HEK293 (cell line): ENCODE results near the gene CRY1.

Experiments used
- CTCF ChIA-PET: fragments of 350-600 bp; formaldehyde crosslinking; extraction: SDS; loops from one replicate; lab custom pipeline; 2021; ENCODE audit warnings: antibody characterized with exemption; lab: Yijun Ruan, JAX
- POLR2A ChIA-PET: fragments of 300-600 bp; formaldehyde crosslinking; extraction: SDS; loops from one replicate; lab custom pipeline; 2020; ENCODE audit warnings: antibody characterized with exemption, inconsistent platforms; lab: Yijun Ruan, JAX
- H3K27ac ChIP-seq: fragments of 200-500 bp; sonication (Bioruptor generic); 2 replicates; pipeline ENCODE4 v1.5.1; 2014; ENCODE audit warnings: low read depth, low read length, control low read depth, inconsistent platforms; ENCODE audit errors: extremely low read depth
- H3K36me3 ChIP-seq, 2 experiments: fragments of 200-500 bp in 1 of 2; sonication (Bioruptor generic) in 1 of 2; 1 replicate in 1 of 2; 2 replicates in 1 of 2; pipeline ENCODE4 v1.5.1; 2014 to 2017; ENCODE audit warnings: inconsistent platforms in 2 of 2, low read length in 2 of 2; ENCODE audit not compliant: control insufficient read depth in 2 of 2, insufficient read depth in 1 of 2
- H3K4me1 ChIP-seq: fragments of 200-500 bp; sonication (Bioruptor generic); 2 replicates; pipeline ENCODE4 v1.5.1; 2014; ENCODE audit warnings: mild to moderate bottlenecking, low read length, inconsistent platforms; ENCODE audit not compliant: control insufficient read depth, insufficient read depth
- H3K4me3 ChIP-seq: 2 replicates; pipeline ENCODE4 v1.5.1; 2011; ENCODE audit warnings: low read depth, mild to moderate bottlenecking, control low read depth, low read length, moderate library complexity
- H3K9me3 ChIP-seq: fragments of 200-500 bp; sonication (Bioruptor generic); 2 replicates; pipeline ENCODE4 v1.5.1; 2014; ENCODE audit warnings: low read depth, low read length, inconsistent platforms; ENCODE audit not compliant: control insufficient read depth, insufficient read depth
- GLIS1 ChIP-seq: fragments of 450-650 bp; formaldehyde crosslinking; IDR thresholded peaks from 2 replicates; pipeline ENCODE4 v1.5.1; 2016; ENCODE audit warnings: missing biosample characterization, missing genetic modification characterization
- KLF10 ChIP-seq: fragments of 450-650 bp; IDR thresholded peaks from 2 replicates; pipeline ENCODE4 v1.5.1; 2018; ENCODE audit warnings: missing biosample characterization, mild to moderate bottlenecking, missing genetic modification characterization
- KLF16 ChIP-seq: fragments of 450-650 bp; formaldehyde crosslinking; IDR thresholded peaks from 2 replicates; pipeline ENCODE4 v1.5.1; 2017; ENCODE audit warnings: missing biosample characterization, missing genetic modification characterization
- MZF1 ChIP-seq: fragments of 450-650 bp; formaldehyde crosslinking; IDR thresholded peaks from 2 replicates; pipeline ENCODE4 v1.5.1; 2017; ENCODE audit warnings: missing biosample characterization, missing genetic modification characterization, borderline replicate concordance
- ZBTB21 ChIP-seq: fragments of 450-650 bp; formaldehyde crosslinking; IDR thresholded peaks from 2 replicates; pipeline ENCODE4 v1.5.1; 2017; ENCODE audit warnings: missing biosample characterization, missing genetic modification characterization
- ZBTB7A ChIP-seq: fragments of 450-650 bp; formaldehyde crosslinking; IDR thresholded peaks from 2 replicates; pipeline ENCODE4 v1.5.1; 2016; ENCODE audit warnings: low read depth, missing biosample characterization, missing genetic modification characterization
- ZFP37 ChIP-seq: fragments of 450-650 bp; formaldehyde crosslinking; IDR thresholded peaks from 2 replicates; pipeline ENCODE4 v1.5.1; 2016; ENCODE audit warnings: missing biosample characterization, missing genetic modification characterization
- ZFP41 ChIP-seq: fragments of 450-650 bp; formaldehyde crosslinking; IDR thresholded peaks from 2 replicates; pipeline ENCODE4 v1.5.1; 2016; ENCODE audit warnings: missing biosample characterization, missing genetic modification characterization, borderline replicate concordance
- ZNF132 ChIP-seq: fragments of 450-650 bp; formaldehyde crosslinking; IDR thresholded peaks from 2 replicates; pipeline ENCODE4 v1.5.1; 2017; ENCODE audit warnings: missing biosample characterization, missing genetic modification characterization, borderline replicate concordance
- ZNF16 ChIP-seq: fragments of 450-650 bp; formaldehyde crosslinking; IDR thresholded peaks from 2 replicates; pipeline ENCODE4 v1.5.1; 2016; ENCODE audit warnings: low read depth, missing biosample characterization, missing genetic modification characterization
- ZNF184 ChIP-seq: fragments of 450-650 bp; IDR thresholded peaks from 2 replicates; pipeline ENCODE4 v1.5.1; 2018; ENCODE audit warnings: missing biosample characterization, mild to moderate bottlenecking, missing genetic modification characterization
- ZNF221 ChIP-seq: fragments of 450-650 bp; formaldehyde crosslinking; IDR thresholded peaks from 2 replicates; pipeline ENCODE4 v1.5.1; 2017; ENCODE audit warnings: missing biosample characterization, missing genetic modification characterization, borderline replicate concordance
- ZNF24 ChIP-seq: fragments of 450-650 bp; formaldehyde crosslinking; IDR thresholded peaks from 2 replicates; pipeline ENCODE4 v1.5.1; 2016; ENCODE audit warnings: missing biosample characterization, missing genetic modification characterization
- ZNF366 ChIP-seq: fragments of 450-650 bp; formaldehyde crosslinking; conservative IDR thresholded peaks from 2 replicates; pipeline ENCODE4 v1.5.1; 2016; ENCODE audit warnings: missing biosample characterization, missing genetic modification characterization
- ZNF416 ChIP-seq: fragments of 450-650 bp; formaldehyde crosslinking; IDR thresholded peaks from 2 replicates; pipeline ENCODE4 v1.5.1; 2016; ENCODE audit warnings: missing biosample characterization, missing genetic modification characterization
- ZNF558 ChIP-seq: fragments of 450-650 bp; formaldehyde crosslinking; IDR thresholded peaks from 2 replicates; pipeline ENCODE4 v1.5.1; 2016; ENCODE audit warnings: missing biosample characterization, missing genetic modification characterization
- ZNF585B ChIP-seq: fragments of 450-650 bp; formaldehyde crosslinking; IDR thresholded peaks from 2 replicates; pipeline ENCODE4 v1.5.1; 2016; ENCODE audit warnings: missing biosample characterization, missing genetic modification characterization
- ZNF658 ChIP-seq: fragments of 450-650 bp; formaldehyde crosslinking; IDR thresholded peaks from 2 replicates; pipeline ENCODE4; 2016; ENCODE audit warnings: missing biosample characterization, missing genetic modification characterization
- ZNF670 ChIP-seq: fragments of 450-650 bp; formaldehyde crosslinking; IDR thresholded peaks from 2 replicates; pipeline ENCODE4 v1.5.1; 2016; ENCODE audit warnings: missing biosample characterization, missing genetic modification characterization, low read depth
- ZNF792 ChIP-seq: fragments of 450-650 bp; formaldehyde crosslinking; IDR thresholded peaks from 2 replicates; pipeline ENCODE4 v1.5.1; 2016; ENCODE audit warnings: missing biosample characterization, missing genetic modification characterization
- ZNF830 ChIP-seq: fragments of 450-650 bp; IDR thresholded peaks from 2 replicates; pipeline ENCODE4 v1.5.0; 2018; ENCODE audit warnings: missing biosample characterization, missing genetic modification characterization, low read depth, mild to moderate bottlenecking, moderate library complexity
- TF ChIP-seq, protein P1 (sequence below): fragments of 450-650 bp; formaldehyde crosslinking; IDR thresholded peaks from 2 replicates; pipeline ENCODE4 v1.5.1; 2016; ENCODE audit warnings: missing biosample characterization, missing genetic modification characterization
- TF ChIP-seq, protein P2 (sequence below): fragments of 450-650 bp; formaldehyde crosslinking; IDR thresholded peaks from 2 replicates; pipeline ENCODE4 v1.5.1; 2016; ENCODE audit warnings: missing biosample characterization, missing genetic modification characterization
- TF ChIP-seq, protein P3 (sequence below): fragments of 450-650 bp; formaldehyde crosslinking; IDR thresholded peaks from 2 replicates; pipeline ENCODE4 v1.5.1; 2016; ENCODE audit warnings: missing biosample characterization, missing genetic modification characterization
- TF ChIP-seq, protein P4 (sequence below): fragments of 450-650 bp; formaldehyde crosslinking; IDR thresholded peaks from 2 replicates; pipeline ENCODE4 v1.5.1; 2016; ENCODE audit warnings: missing biosample characterization, missing genetic modification characterization
- TF ChIP-seq, protein P5 (sequence below): fragments of 450-650 bp; formaldehyde crosslinking; IDR thresholded peaks from 2 replicates; pipeline ENCODE4 v1.5.1; 2016; ENCODE audit warnings: missing biosample characterization, missing genetic modification characterization

The CRY1 gene

DNA sequence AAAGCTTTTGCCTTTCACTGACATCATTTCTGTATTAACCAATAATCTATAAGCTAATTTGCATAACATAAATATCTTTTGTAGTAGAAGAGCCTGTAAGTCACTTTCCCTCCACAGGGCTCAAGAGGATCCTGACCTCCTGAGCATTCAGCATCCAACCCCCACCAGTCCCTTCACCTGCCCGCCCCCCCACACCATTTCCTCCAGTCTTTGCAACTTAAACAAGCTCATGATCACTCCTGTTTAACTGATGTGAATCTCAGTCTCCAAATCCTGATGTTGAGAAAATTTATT, 12.0 kb upstream of the CRY1 start:
- ChIA-PET POLR2A (interaction anchor here (0.8 kb wide), 1 partner anchor 150 kb away, joined by 3 read pairs; the partner anchor contains the start of gene TMEM263), CTCF (interaction anchor here (0.5 to 3.0 kb wide), 22 partner anchors 7 to 748 kb away, joined by 3 to 42 read pairs (median 3); partner anchors contain the start of genes CRY1 and POLR3B)
- TF ChIP-seq ZNF132 (tag by site-specific recombination) (no peak), ZBTB21 (tag by site-specific recombination) (no peak), ZFP37 (tag by site-specific recombination) (no peak), ZNF792 (no peak), GLIS1 (tag by site-specific recombination) (no peak), ZBTB7A (tag by site-specific recombination) (no peak)

DNA sequence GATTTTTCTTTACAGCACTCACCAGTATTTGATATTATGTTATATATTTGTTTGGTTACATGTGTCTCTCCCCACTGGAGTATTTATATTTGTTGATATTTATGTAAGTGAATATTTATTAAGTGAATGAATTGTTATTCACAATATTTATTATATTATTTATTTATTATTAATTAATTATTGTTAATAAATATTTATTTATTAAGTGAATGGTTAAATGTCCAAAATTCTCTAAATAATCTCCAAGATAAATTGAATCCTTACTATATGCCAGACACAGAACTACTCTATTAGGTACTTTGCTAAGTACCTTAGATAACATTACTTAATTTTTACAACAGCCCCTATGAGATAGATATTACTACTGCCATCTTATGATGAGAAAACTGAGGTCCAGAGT, 10.2 kb upstream of the CRY1 start:
- TF ChIP-seq ZNF16: no peak
- TF ChIP-seq, protein P1, sequence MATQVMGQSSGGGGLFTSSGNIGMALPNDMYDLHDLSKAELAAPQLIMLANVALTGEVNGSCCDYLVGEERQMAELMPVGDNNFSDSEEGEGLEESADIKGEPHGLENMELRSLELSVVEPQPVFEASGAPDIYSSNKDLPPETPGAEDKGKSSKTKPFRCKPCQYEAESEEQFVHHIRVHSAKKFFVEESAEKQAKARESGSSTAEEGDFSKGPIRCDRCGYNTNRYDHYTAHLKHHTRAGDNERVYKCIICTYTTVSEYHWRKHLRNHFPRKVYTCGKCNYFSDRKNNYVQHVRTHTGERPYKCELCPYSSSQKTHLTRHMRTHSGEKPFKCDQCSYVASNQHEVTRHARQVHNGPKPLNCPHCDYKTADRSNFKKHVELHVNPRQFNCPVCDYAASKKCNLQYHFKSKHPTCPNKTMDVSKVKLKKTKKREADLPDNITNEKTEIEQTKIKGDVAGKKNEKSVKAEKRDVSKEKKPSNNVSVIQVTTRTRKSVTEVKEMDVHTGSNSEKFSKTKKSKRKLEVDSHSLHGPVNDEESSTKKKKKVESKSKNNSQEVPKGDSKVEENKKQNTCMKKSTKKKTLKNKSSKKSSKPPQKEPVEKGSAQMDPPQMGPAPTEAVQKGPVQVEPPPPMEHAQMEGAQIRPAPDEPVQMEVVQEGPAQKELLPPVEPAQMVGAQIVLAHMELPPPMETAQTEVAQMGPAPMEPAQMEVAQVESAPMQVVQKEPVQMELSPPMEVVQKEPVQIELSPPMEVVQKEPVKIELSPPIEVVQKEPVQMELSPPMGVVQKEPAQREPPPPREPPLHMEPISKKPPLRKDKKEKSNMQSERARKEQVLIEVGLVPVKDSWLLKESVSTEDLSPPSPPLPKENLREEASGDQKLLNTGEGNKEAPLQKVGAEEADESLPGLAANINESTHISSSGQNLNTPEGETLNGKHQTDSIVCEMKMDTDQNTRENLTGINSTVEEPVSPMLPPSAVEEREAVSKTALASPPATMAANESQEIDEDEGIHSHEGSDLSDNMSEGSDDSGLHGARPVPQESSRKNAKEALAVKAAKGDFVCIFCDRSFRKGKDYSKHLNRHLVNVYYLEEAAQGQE (tag by site-specific recombination): no peak
- TF ChIP-seq, protein P2, sequence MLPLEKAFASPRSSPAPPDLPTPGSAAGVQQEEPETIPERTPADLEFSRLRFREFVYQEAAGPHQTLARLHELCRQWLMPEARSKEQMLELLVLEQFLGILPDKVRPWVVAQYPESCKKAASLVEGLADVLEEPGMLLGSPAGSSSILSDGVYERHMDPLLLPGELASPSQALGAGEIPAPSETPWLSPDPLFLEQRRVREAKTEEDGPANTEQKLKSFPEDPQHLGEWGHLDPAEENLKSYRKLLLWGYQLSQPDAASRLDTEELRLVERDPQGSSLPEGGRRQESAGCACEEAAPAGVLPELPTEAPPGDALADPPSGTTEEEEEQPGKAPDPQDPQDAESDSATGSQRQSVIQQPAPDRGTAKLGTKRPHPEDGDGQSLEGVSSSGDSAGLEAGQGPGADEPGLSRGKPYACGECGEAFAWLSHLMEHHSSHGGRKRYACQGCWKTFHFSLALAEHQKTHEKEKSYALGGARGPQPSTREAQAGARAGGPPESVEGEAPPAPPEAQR: no peak
- TF ChIP-seq ZNF658: no peak
- TF ChIP-seq, protein P3, sequence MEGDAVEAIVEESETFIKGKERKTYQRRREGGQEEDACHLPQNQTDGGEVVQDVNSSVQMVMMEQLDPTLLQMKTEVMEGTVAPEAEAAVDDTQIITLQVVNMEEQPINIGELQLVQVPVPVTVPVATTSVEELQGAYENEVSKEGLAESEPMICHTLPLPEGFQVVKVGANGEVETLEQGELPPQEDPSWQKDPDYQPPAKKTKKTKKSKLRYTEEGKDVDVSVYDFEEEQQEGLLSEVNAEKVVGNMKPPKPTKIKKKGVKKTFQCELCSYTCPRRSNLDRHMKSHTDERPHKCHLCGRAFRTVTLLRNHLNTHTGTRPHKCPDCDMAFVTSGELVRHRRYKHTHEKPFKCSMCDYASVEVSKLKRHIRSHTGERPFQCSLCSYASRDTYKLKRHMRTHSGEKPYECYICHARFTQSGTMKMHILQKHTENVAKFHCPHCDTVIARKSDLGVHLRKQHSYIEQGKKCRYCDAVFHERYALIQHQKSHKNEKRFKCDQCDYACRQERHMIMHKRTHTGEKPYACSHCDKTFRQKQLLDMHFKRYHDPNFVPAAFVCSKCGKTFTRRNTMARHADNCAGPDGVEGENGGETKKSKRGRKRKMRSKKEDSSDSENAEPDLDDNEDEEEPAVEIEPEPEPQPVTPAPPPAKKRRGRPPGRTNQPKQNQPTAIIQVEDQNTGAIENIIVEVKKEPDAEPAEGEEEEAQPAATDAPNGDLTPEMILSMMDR (tag by site-specific recombination): no peak
- TF ChIP-seq MZF1 (tag by site-specific recombination): no peak
- no peak for TF ChIP-seq ZNF585B (tag by site-specific recombination)
- TF ChIP-seq ZNF366: no peak
- no peak for TF ChIP-seq ZNF558 (tag by site-specific recombination)
- no peak for TF ChIP-seq ZFP41 (tag by site-specific recombination)
- TF ChIP-seq ZNF24 (tag by site-specific recombination): no peak
- no peak for TF ChIP-seq KLF10 (tag by site-specific recombination)
- TF ChIP-seq KLF16: no peak
- TF ChIP-seq ZNF670 (tag by site-specific recombination): no peak
- TF ChIP-seq, protein P4, sequence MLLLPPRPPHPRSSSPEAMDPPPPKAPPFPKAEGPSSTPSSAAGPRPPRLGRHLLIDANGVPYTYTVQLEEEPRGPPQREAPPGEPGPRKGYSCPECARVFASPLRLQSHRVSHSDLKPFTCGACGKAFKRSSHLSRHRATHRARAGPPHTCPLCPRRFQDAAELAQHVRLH (tag by site-specific recombination): no peak
- TF ChIP-seq, protein P5, sequence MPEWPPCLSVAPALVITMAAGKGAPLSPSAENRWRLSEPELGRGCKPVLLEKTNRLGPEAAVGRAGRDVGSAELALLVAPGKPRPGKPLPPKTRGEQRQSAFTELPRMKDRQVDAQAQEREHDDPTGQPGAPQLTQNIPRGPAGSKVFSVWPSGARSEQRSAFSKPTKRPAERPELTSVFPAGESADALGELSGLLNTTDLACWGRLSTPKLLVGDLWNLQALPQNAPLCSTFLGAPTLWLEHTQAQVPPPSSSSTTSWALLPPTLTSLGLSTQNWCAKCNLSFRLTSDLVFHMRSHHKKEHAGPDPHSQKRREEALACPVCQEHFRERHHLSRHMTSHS (tag by site-specific recombination): no peak
- TF ChIP-seq ZNF221 (tag by site-specific recombination): no peak
- TF ChIP-seq ZNF830 (tag by site-specific recombination): no peak
- TF ChIP-seq ZNF184 (tag by site-specific recombination): no peak
- TF ChIP-seq ZNF416 (tag by site-specific recombination): no peak
- no peaks in the 10 kb centered on the region for H3K4me1 ChIP-seq
- H3K27ac ChIP-seq: no peak overlapping the region
- H3K36me3 ChIP-seq: no peaks in the 10 kb centered on the region
- ChIA-PET CTCF (interaction anchor here (1.3 kb wide), 1 partner anchor 537 kb away, joined by 3 read pairs; no protein-coding TSS in a partner anchor), POLR2A (no interaction called here)
- H3K9me3 ChIP-seq: no peaks in the 10 kb centered on the region
- H3K4me3 ChIP-seq: no peak overlapping the region

More for the DNA sequence above, 12.0 kb upstream of the CRY1 start:
- Histone ChIP-seq H3K27ac (no peak overlapping the region), H3K4me1 (no peaks in the 10 kb centered on the region), H3K36me3 (no peaks in the 10 kb centered on the region), H3K9me3 (no peaks in the 10 kb centered on the region), H3K4me3 (no peak overlapping the region)
